T-helper 2 cell (primary cell): Measurements from ENCODE around the gene PPM1J.
A peak's percentile ranks its signal among the peaks of the same experiment; 100 is the strongest.

Experiments
- DNase-seq, 5 experiments: peaks; one replicate each; pipeline versions ENCODE4 v3.0.0 to v3.0.0-alpha.2; 2012 to 2022

The PPM1J gene

DNA sequence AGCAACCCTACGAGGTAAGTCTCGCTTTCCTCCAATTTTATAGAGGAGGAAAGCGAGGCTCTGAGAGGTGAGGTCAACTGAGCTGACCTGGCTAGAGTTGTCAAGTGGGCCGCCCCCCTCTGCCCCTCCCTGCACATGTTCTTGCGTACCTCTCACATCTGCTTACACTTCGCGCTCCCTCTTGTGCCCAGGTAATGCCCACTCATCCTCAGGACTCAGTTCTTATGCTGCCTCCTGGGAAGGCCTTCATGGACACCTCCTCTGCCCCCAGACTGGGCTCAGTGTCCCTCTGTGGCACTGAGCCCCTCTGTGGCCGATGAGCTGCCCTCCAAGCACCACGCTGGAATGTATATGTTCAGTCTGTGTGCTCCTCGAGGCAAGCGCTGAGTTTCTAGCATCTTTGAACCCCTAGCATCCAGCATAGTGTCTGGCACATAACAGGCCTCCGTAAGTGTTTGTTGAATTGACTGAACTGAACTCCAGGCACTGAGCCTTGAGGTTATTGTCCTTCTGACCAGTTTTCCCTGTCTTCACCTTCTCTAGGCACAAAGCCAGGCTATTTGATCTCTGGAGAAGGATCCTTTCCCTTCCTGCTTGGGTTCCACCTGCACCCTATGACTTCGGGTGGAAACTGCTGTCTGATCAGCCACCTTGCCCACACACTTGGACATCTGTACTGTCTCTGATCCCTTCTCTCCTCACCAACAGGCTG is 27.2 kb downstream of the PPM1J start:
- no peak for DNase-seq

DNA sequence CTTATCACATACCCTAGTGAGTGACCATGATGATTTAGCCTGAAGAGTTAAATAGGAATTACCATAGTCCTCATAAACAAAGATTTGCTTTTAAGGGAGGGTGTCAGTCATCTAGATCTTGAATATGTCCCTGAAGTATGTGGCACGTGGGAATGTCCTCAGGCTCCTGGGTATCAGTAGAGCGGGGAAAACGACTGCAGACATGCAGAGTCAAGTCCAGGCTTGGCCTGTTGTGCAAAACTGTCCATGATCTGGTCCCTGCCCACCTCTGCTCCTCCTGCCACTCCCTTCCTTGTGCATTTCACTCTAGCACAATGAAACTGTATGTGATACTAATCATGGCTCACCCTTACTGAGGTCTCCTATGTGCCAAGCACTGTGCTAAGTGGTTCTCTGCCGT is 27.8 kb downstream of the PPM1J start:
- DNase-seq = no peak

DNA sequence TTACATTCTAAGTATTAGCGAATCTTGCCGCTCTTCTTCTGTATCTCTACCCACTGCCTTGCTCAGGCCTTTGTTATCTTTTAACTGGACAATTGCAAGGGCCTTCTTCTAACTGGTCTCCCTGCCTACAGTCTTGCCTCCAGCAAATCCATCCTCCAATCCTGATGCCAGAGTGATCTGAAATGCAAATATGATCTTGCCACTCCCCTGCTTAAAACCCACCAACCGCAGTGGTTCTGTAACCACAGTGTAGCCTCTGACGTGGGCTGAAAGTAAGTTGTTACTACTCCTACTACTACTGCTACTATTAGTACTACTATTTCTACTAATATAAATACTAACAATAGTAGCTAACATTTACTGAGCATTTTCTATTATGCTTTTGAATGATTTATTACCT is 28.3 kb downstream of the PPM1J start:
- DNase-seq = no peak

DNA sequence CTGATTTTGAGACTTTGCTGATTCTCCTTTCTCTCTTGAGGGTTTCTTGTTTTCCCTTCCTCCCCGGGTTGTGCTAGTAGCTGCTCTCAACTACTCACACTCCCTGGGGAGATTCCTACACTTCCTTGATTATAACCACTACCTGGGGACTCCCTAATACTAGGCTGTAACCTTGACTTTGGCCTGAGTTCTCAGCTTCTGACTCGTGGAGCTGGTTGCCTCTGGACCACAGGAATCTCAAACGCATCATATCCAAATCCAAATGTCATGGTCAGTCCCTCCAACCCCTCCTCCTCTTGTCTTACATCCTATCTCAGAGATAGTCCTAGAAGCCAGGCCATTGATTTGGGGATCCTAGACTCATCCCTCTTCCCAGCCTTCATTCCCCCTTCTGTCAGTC is 28.7 kb downstream of the PPM1J start:
- no peak for DNase-seq

DNA sequence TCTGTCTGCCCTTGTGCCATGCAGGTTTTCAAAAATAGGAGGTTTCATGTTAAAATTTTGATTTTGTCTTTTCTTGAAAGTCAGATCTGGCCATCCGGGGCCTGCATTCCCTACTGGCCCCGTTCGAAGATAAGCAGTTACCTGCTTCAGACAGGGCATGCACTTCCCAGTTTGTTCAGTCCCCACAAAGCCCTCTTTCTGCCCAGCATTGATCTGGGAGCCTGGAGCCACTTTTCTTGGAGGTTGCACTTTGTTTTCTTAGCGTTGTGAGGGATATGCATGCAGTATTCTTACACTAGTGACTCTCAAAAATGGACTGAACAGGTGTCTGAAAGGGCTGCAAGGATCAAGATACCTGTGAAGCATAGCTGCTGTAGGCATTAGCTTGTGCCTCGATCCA is 29.2 kb downstream of the PPM1J start:
- no peak for DNase-seq

DNA sequence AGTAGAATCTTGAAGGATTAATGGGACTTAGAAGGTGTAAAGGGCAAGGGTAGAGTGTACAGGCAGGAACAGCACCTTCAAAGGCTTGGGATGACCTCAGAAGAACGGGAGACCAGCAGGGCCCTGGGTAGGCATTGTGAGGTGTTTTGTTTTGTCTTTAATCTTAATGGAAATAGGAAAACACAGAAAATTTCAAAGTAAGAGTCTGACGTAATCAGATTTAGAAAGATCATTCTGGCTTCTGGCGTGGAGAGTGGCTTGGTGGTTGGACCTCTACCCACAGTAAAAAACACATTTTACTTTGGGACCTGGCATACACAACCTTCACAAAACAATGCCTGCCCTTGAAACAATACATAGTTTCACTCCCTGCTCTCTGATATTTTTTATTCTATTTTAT is 36.5 kb downstream of the PPM1J start:
- no peak for DNase-seq

DNA sequence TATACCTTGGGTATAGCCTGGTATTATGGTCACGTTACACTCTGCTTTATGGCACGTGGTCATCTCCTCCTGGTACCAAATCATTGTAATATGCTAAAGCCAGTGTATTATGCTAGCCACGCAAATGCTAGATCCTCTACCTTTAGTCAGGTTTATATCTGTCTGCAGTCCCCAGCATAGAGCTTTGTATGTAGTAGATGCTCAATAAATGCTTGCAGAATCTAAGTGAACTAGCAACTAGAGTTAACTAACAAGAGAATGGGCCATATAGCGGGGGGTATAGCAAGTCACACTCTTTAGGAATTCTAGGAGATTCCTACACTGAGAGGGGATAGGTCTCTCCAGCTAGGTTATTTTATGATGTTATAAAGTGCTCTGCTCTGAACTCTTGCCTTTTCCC is 37.6 kb downstream of the PPM1J start:
- DNase-seq = no peak

DNA sequence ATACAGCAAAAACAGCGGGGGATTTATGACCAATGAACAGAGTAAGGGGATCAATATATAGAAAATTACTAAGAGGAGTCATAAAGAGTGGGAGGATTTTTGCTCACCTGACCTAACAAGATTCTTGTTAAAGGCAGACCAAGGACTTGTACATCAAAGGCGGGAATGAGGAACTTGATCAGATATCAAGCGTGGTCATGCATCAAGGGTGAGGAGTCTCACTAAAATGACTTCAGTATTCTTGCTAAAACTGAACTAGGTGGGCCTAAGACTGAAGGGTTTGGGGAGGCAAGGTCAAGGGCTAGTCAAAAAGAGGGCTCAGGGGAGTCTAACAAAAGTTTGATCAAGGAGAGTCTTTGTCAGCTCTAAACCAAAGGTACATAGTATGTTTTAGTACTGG is 38.6 kb downstream of the PPM1J start:
- no peak for DNase-seq

DNA sequence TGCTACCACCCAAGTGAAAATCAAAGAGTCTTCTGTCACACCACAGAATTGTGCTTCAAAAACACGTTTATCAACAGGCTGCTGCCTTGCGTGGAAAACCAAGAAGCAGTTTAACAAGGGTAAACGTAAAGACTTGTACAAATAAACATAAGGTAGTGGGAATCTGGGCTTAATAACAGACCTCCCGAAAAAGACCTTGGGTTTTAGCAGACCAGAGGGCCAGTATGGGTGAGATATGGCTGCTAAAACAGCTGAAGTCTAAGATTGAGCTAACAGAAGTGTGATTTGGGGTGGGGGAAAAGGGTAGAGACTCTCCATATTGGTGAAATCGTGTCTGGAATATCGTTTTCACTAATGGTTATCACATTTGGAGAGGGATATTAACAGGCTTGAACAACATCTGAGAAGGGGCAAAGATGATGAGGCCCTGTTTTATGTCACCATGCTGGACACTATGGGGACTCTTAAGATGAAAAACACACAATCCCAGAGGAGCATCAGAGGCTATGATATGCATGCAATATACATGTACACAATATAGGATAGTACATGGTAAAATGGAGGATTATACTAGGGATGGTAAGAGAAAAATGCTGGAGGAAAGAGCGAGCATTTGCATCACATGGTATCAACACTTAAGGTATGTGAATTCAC is 39.3 kb downstream of the PPM1J start:
- DNase-seq = no peak

DNA sequence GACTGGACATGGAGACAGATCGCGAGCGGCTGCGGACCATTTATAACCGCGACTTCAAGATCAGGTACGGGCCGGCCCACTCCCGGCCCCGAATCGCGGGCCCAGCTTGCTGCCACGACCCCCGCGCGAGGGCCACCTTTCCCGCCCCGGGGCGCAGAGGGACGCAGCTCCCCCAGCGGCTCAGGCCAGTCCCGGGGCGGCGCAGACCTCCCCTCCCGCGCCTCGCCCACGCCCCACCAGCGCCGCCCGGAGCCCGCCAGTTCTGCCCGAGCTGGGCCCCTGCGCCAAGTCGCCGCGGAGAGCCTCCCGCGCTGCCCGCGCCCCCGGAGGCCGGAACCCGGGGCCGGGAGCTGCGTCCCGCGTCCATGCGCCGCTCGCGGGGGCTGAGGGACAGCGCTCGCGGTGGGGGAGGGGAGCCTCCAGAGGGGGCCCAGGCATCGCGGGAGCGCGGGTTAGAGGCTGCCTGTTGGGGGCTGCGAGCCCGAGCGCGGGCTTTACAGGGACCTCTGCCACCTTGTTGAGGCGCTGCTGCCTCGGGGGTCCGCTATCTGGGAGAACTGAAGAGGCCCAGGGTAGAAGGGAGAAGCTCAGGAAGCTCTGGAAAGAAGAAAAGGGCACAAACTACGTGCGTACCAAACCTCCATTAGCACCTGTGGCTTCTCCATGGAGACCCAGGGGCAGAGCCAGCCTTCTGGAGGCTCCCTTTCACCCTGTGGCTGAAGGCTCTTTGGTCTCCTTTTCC is 40.0 kb downstream of the PPM1J start:
- DNase-seq = peak in 3 of 5 experiments; percentile 8 to 44 (median 20)

DNA sequence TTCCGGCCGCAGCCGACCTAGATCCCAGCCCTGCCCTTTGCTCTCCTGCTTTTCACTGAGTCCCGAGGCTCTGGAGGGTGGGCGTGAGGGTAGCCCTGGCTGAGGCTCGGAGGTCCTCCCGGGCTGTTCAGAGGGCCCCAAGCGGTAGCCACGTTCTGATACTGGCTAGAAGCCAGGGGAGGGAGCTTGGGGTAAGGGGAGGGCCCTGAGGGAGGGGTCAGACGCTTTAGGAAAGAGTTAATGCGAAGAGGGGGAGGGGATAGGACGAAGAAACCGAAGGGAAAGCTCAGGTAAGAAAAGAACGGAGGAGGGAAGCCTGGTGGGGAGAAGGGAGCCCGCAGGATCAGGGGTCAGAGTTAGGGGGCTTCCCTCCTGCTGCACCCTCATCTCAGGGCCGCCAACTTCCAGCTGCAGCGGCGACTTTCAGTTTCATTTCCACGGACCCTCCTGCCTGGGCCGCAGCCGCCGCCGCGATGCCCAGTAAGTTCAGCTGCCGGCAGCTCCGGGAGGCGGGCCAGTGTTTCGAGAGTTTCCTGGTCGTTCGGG is 40.6 kb downstream of the PPM1J start, which contains the start of gene MOV10:
MOV10 (plus strand) TSS at position 220 of the 546 bp plus-strand sequence; CDS start at position 474, 254 bp downstream.
- peak in 4 of 5 experiments; percentile 23 to 83 (median 52) for DNase-seq

DNA sequence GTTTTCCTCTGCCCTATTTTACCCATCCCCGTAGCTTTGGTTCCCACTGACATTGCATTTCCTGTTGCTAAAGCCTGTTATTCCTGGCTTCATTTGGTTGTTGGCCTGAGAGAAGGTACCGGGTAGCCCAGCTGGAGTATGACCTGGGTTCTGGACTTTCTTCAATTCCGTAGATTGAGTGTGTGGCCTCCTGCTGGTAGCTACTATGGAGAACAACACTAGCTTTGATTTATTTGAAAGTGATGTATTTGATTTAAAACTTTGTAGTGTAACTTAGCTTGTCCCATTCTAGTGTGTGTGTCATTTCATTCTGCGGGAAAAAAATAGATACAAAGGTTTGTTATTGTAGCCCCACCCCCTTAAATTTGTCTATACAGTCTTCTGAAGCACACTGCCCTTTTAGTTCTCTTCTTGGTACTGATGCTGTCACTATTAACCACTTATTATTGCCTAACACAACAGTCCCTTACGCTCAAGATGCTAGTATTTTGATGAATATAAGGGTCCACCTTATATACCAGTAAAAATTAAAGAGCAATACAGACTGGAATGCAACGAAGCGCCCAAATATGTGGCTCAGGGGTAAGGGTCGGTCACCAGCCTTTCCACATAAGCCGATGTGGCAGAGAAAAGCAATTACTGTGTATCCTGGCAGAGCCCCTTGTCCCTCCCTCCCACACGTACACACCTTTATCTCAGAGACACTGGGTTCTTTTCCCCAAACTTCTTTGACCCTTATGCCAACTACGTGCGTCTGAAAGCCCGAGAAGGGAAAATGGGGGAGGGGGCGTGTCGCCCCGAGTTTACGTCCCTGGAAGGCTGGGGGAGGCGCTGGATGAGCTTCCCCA is 41.3 kb downstream of the PPM1J start:
- peak in 2 of 5 experiments; percentile 18 to 37 for DNase-seq

DNA sequence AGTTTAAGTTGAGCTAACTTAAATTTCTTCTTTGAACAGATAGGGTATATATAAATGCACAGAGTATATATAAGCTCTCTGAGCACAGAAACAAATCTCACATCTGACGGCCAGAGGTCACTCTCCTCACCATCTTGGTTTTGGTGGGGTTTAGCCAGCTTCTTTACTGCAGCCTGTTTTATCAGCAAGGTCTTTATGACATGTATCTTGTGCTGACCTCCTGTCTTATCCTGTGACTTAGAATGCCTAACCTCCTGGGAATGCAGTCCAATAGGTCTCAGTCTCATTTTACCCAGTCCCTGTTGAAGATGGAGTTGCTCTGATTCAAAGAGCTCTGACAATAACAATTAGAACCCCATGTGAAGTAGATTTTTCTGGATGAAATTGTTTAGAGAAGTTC is 42.3 kb downstream of the PPM1J start:
- DNase-seq = no peak

DNA sequence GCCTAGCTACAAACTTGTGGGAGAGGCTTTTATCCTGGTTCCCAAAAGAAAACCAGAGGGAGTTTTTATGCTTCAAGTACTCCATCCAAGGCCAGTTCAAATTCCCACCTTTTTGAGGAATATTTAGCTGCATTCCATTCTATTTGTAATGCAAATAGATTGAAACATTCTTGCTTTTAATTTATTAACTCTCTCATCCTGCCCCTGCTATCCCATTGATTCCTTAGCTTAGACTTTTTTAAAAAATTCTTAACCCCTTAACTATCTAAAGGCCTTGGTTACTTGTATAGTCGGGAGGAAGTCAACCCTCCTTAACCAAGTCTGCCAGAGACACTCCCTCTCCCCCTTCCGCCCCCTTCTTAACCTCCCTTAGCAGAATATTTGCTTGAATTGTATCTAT is 43.1 kb downstream of the PPM1J start:
- DNase-seq = no peak

DNA sequence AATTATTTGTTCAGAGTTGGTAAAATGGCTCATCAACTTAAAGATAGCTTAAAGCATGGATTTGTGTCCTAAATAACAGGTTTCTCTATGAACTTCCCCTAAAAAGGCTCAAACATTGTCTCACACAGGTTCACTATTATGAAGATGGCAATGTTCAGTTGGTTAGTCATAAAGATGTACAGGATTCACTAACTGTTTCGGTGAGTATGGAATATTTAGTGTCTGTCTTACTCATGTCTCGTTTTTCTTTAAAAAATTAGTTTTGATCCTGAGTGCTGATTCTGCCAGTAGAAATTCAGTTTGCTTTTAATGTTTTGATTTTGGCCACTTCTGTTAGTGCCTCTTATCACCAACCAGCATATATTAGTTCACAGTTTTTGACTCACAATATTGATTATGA is 48.2 kb downstream of the PPM1J start:
- DNase-seq = peak in 1 of 5 experiments; percentile 8

DNA sequence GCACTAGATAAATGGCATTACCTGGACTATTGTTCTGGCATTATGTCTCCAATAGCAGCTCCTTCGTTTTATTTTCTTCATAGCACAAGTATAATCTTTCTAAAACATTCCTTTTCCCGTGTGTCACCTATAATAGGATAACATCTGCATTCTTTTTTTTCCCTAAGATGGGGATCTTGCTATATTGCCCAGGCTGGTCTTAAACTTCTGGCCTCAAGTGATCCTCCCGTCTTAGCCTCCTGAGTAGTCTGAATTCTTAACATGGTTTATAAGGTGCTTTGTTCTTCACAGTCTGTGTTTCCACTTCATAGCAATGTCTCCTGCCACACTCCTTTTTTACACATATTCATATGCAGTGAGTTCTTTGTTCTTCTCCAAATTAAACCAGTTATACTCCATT is 49.3 kb downstream of the PPM1J start:
- DNase-seq = no peak
